Duodenal mucosa (tissue), 2 donors: Measurements from ENCODE around the gene COL21A1.

ENCODE experiments used
- H3K27ac ChIP-seq: one replicate; pipeline ENCODE4 v1.7.0; 2013; ENCODE audit warnings: low read depth, low read length
- H3K27me3 ChIP-seq, 2 donors: one replicate each; pipeline ENCODE4 v1.7.0; 2013; ENCODE audit warnings: low read length in 2 of 2, control low read depth in 1 of 2; ENCODE audit not compliant: insufficient read depth in 2 of 2, control insufficient read depth in 1 of 2
- H3K36me3 ChIP-seq, 2 donors: one replicate each; pipeline ENCODE4 v1.7.0; 2013; ENCODE audit warnings: low read length in 2 of 2, control low read depth in 1 of 2; ENCODE audit not compliant: insufficient read depth in 2 of 2, control insufficient read depth in 1 of 2
- H3K4me1 ChIP-seq, 2 donors: one replicate each; pipeline ENCODE4 v1.7.0; 2013; ENCODE audit warnings: low read length in 2 of 2, control low read depth in 1 of 2; ENCODE audit not compliant: insufficient read depth in 2 of 2, control insufficient read depth in 1 of 2
- H3K4me3 ChIP-seq, 2 donors: one replicate each; pipeline ENCODE4 v1.7.0; 2013; ENCODE audit warnings: low read length in 2 of 2, low read depth in 1 of 2
- H3K9ac ChIP-seq, 2 donors: one replicate each; pipeline ENCODE4 v1.7.0; 2013; ENCODE audit warnings: low read length in 2 of 2, low read depth in 1 of 2
- H3K9me3 ChIP-seq, 2 donors: one replicate each; pipeline ENCODE4 v1.7.0; 2013; ENCODE audit warnings: low read length in 2 of 2, control low read depth in 1 of 2; ENCODE audit not compliant: control insufficient read depth in 1 of 2

COL21A1 gene

GRCh38 chr6:56246541-56246880, 869 bp downstream of the COL21A1 start:
- Histone ChIP-seq H3K9ac (no peak overlapping the region), H3K36me3 (no peaks in the 10 kb centered on the region), H3K9me3 (no peaks in the 10 kb centered on the region), H3K27ac (no peak overlapping the region), H3K4me3 (peak overlapping the region; percentile 54 to 58), H3K27me3 (peaks cover 7 to 9% of the 10 kb centered on the region in 2 donors), H3K4me1 (peaks cover 9 to 12% of the 10 kb centered on the region in 2 donors)

GRCh38 chr6:56245903-56246351, 1.5 kb downstream of the COL21A1 start:
- H3K4me1 ChIP-seq = peaks cover 9 to 12% of the 10 kb centered on the region in 2 donors
- no peak overlapping the region for H3K27ac ChIP-seq
- H3K9me3 ChIP-seq = no peaks in the 10 kb centered on the region
- H3K36me3 ChIP-seq = no peaks in the 10 kb centered on the region
- H3K27me3 ChIP-seq = peaks cover 7 to 9% of the 10 kb centered on the region in 2 donors
- no peak overlapping the region for H3K9ac ChIP-seq
- H3K4me3 ChIP-seq = no peak overlapping the region

GRCh38 chr6:56244528-56245253, 2.7 kb downstream of the COL21A1 start:
- H3K9me3 ChIP-seq = no peaks in the 10 kb centered on the region
- H3K27ac ChIP-seq = no peak overlapping the region
- no peaks in the 10 kb centered on the region for H3K36me3 ChIP-seq
- peaks cover 9 to 12% of the 10 kb centered on the region in 2 donors for H3K4me1 ChIP-seq
- H3K27me3 ChIP-seq = peaks cover 7 to 9% of the 10 kb centered on the region in 2 donors
- no peak overlapping the region for H3K4me3 ChIP-seq
- no peak overlapping the region for H3K9ac ChIP-seq

GRCh38 chr6:56244089-56244488, 3.3 kb downstream of the COL21A1 start:
- no peaks in the 10 kb centered on the region for H3K9me3 ChIP-seq
- no peak overlapping the region for H3K4me3 ChIP-seq
- no peaks in the 10 kb centered on the region for H3K36me3 ChIP-seq
- no peak overlapping the region for H3K9ac ChIP-seq
- peaks cover 9 to 12% of the 10 kb centered on the region in 2 donors for H3K4me1 ChIP-seq
- H3K27ac ChIP-seq = no peak overlapping the region
- H3K27me3 ChIP-seq = peaks cover 7 to 9% of the 10 kb centered on the region in 2 donors

GRCh38 chr6:56243518-56244070, 3.8 kb downstream of the COL21A1 start:
- Histone ChIP-seq H3K4me1 (peaks cover 9 to 12% of the 10 kb centered on the region in 2 donors), H3K27ac (no peak overlapping the region), H3K9me3 (no peaks in the 10 kb centered on the region), H3K27me3 (peaks cover 7 to 9% of the 10 kb centered on the region in 2 donors), H3K36me3 (no peaks in the 10 kb centered on the region), H3K9ac (no peak overlapping the region), H3K4me3 (no peak overlapping the region)

- Histone ChIP-seq H3K27ac (no peak overlapping the region), H3K9me3 (no peaks in the 10 kb centered on the region), H3K4me3 (no peak overlapping the region), H3K4me1 (peaks cover 5 to 6% of the 10 kb centered on the region in 2 donors), H3K36me3 (no peaks in the 10 kb centered on the region), H3K9ac (no peak overlapping the region), H3K27me3 (no peaks in the 10 kb centered on the region)
Measured at GRCh38 chr6:56242346-56242745, 5.0 kb downstream of the COL21A1 start.

GRCh38 chr6:56241124-56241802, 6.1 kb downstream of the COL21A1 start:
- H3K36me3 ChIP-seq = no peaks in the 10 kb centered on the region
- no peaks in the 10 kb centered on the region for H3K27me3 ChIP-seq
- no peak overlapping the region for H3K27ac ChIP-seq
- H3K4me1 ChIP-seq = no peaks in the 10 kb centered on the region
- H3K4me3 ChIP-seq = no peak overlapping the region
- no peaks in the 10 kb centered on the region for H3K9me3 ChIP-seq
- no peak overlapping the region for H3K9ac ChIP-seq

- no peak overlapping the region for H3K27ac ChIP-seq
- no peaks in the 10 kb centered on the region for H3K36me3 ChIP-seq
- no peaks in the 10 kb centered on the region for H3K27me3 ChIP-seq
- no peak overlapping the region for H3K4me3 ChIP-seq
- no peaks in the 10 kb centered on the region for H3K4me1 ChIP-seq
- no peaks in the 10 kb centered on the region for H3K9me3 ChIP-seq
- H3K9ac ChIP-seq = no peak overlapping the region
Measured at GRCh38 chr6:56238352-56238751, 9.0 kb downstream of the COL21A1 start.

GRCh38 chr6:56235245-56235644, 12.1 kb downstream of the COL21A1 start:
- H3K36me3 ChIP-seq = no peaks in the 10 kb centered on the region
- no peak overlapping the region for H3K4me3 ChIP-seq
- H3K27ac ChIP-seq = no peak overlapping the region
- H3K27me3 ChIP-seq = no peaks in the 10 kb centered on the region
- H3K9me3 ChIP-seq = no peaks in the 10 kb centered on the region
- H3K9ac ChIP-seq = no peak overlapping the region
- H3K4me1 ChIP-seq = no peaks in the 10 kb centered on the region

- Histone ChIP-seq H3K27me3 (no peaks in the 10 kb centered on the region), H3K4me1 (no peaks in the 10 kb centered on the region), H3K9ac (no peak overlapping the region), H3K4me3 (no peak overlapping the region), H3K27ac (no peak overlapping the region), H3K36me3 (no peaks in the 10 kb centered on the region), H3K9me3 (no peaks in the 10 kb centered on the region)
Measured at GRCh38 chr6:56232436-56232835, 14.9 kb downstream of the COL21A1 start.
